B cell (primary cell): Measurements from ENCODE around the gene LATS2.

Experiments used
- CTCF ChIP-seq: fragments of 200-600 bp; IDR thresholded peaks from one replicate; pipeline ENCODE4 v1.8.0; 2022; ENCODE audit warnings: antibody characterized with exemption, mild to moderate bottlenecking
- EZH2 ChIP-seq: IDR thresholded peaks from 2 replicates; pipeline ENCODE4 v1.6.1; 2012; ENCODE audit warnings: borderline replicate concordance, low read depth, mild to moderate bottlenecking, moderate library complexity, low read length; ENCODE audit not compliant: insufficient read depth, poor library complexity, severe bottlenecking

GRCh38 chr13:20955496-20955895, 105.9 kb downstream of the LATS2 start:
- no peak for TF ChIP-seq CTCF
- no peak for TF ChIP-seq EZH2
